Measurements from ENCODE around the gene LSM11.

The LSM11 gene

GRCh38 chr5:157734436-157734835 is 9.1 kb upstream of the LSM11 start:
- no peak for DNase-seq (ENCODE audit: low read depth in 2 of 2)

GRCh38 chr5:157735991-157736390 is 7.5 kb upstream of the LSM11 start:
- DNase-seq (ENCODE audit: low read depth in 2 of 2): no peak

DNA sequence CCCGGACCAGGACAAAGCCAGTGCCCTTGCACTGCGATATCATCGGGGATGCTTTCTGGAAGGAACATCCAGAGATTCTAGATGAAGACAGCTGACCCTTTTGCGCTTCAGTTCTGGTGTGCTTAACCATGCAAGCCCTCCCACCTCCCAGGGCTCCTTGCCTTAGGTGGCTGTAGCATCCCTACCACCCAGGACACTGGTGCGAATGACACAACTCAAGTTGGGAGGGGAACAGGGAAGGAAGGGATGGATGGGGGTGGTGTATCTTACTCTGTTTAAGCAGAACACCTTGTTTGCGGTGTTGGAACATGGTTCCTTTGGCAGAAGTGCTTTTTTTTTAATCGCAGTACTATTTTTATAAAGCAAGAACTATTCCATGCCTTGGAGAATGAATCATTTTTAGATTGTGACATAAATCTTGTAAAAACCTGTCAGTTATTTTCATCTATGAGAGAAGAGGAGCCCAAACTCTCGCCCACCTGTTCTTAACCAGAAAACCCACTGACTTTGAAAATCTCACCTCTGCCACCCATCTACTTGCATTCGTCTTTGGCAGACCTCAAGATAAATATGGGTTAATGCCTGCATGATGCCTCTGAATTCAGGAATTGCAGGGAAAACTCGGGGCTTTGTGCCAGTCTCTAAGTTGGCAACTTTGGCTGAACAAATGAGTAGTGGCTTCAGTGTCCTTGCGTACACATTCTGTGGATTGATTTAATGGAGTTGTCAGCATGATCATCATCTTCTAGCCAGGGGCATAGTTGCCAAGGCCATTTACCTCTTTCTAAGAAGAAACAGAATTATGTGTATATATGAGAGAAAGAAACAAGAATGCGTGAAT is 3.9 kb upstream of the LSM11 start:
- DNase-seq (ENCODE audit: low read depth in 2 of 2): no peak

DNA sequence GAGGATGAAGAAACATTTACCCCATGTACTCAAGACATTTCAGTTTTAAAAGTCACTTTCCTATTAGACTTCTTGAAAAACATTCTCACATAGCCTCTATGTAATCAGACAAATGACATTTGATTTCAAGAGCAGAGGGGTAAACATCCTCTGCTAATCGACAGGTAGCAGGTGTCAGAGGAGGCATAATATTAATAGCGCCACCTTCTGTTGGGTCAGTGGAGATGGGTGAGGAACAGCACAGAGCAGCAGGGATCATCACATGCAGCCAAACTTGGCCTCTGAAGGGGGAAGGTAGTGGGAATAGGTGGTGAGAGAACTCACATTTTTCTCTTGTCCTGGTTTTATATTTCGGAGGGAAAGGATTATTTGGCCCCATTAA is 3.3 kb upstream of the LSM11 start:
- no peak for DNase-seq (ENCODE audit: low read depth in 2 of 2)

GRCh38 chr5:157741131-157741530 is 2.4 kb upstream of the LSM11 start:
- no peak for DNase-seq (ENCODE audit: low read depth in 2 of 2)

GRCh38 chr5:157744051-157745011 is 819 bp downstream of the LSM11 start:
- no peak for DNase-seq (ENCODE audit: low read depth in 2 of 2)

DNA sequence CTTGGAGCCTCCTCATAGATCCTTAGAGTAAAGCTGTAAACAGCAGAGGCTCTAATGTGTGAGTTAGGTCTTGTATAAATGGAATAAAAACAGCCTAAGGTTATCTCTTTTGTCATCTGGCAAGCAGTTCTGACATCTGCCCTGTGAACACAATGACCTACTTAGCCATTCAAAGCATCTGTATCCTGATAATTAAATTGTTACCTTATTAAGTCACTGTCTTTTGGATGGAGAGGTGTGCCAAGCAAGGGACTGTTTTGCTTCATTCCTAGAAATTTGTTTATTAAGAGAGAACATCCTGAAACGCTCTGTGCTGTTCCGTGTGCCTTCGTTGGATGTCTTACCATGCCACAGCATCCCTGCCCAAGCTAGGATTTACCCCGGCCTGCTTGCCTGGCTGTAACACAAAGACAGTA is 1.5 kb downstream of the LSM11 start:
- DNase-seq (ENCODE audit: low read depth in 2 of 2): no peak

DNA sequence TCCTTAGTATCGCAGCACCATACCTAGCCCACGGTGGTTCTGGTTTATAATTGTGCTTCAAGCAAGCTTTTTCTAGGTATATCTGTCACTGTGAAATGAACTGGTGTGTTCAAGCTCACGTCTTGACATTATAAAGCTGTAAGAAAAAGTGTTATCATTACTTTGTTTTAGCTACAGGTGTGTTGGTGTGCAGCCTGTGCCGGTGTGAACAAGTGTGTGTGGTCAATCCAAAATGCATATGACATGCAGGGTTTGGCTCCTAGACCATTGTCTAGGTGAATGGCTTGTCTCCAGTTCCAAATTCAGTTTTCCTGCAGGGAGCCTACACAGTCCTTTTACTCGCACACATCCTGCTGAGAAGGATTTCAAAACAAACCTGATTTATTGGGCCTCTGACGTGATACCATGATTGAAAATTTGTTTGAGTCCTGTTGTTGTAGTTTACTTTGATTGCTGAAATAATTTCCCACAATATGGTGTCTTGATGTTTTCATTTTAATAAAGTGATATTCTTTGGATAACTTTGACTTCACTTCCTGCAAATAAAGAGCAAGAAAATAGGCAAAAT is 3.7 kb downstream of the LSM11 start:
- DNase-seq (ENCODE audit: low read depth in 2 of 2): no peak

DNA sequence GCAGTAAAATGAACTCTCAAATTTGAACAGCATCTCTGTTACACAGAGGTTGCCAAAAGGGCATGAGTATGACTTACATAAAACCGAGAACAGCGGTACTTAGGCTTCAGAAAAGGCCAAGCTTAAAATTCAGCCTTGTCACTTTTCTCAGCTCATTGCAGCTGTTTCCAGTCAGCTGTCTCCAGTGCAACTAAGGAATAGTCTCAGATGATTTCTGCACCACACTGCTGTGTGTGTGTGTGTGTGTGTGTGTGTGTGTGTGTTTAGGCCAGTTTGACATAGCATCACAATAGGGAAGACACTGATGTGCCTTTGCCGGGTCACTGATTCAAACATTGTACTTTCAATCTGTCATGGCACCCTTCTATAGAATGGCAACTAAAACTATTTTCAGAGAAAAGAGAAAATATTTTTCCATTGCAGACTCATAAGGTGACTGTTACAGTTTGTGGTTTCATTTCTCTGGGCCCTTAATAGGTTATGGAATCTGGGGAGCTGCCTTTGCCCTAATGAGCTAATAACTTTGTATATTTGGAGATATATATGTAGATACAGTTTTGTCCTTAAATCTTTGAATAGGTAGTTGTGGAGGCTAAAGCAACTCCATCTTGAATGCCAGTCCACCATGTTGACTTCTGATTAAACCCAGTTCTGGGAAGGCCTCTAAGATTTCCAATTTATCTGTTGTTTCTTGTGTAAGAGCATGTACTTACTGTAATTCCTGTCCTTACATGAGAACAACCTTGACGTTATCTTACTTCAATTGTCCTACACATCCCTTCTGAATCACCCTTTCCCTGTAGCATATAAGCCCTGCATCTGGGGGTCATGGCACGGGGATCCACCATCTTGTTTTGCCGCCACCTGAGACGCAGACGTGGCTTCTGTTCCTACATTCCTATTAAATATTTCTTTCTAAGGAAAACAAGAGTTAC is 4.5 kb downstream of the LSM11 start:
- DNase-seq (ENCODE audit: low read depth in 2 of 2): no peak

DNA sequence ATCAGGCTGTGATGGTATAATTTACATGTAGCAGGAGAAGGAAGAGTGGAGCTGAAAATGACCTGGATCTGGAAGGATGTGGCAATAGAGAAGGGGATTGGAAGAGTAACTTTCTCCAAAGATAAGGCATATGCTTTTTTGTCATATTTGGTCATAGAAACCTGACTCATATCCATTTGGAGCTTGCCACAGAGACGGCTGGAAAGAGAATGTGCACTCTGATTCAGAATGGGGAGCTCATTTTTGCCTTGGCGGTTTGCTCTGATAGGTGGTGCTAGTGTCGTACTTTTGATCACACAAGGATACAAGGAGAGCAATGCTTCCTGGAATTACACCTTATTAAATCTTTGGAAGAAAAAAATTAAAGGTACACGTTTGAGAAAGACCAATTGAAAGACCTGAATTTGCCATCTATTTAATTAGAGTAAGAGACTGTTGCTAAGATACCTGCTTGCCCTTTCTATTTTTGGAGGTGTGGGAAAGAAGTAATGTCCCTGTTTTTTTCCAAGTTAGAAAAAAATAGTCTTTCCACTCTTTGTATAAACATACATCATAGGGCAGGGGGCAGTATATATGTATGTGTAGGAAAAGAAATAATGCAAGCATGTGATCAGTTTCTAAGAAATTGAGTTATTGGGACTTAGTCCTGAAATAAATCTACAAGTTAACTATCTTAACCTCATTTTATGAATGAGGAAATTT is 5.4 kb downstream of the LSM11 start:
- DNase-seq (ENCODE audit: low read depth in 2 of 2): peak in 1 of 2 donors; percentile 13

- no peak for DNase-seq (ENCODE audit: low read depth in 2 of 2)
These were observed 5.9 kb downstream of the LSM11 start for GRCh38 chr5:157749462-157749799.

GRCh38 chr5:157750320-157750719 is 6.8 kb downstream of the LSM11 start:
- no peak for DNase-seq (ENCODE audit: low read depth in 2 of 2)

GRCh38 chr5:157756122-157756521 is 12.6 kb downstream of the LSM11 start:
- no peak for DNase-seq (ENCODE audit: low read depth in 2 of 2)

DNA sequence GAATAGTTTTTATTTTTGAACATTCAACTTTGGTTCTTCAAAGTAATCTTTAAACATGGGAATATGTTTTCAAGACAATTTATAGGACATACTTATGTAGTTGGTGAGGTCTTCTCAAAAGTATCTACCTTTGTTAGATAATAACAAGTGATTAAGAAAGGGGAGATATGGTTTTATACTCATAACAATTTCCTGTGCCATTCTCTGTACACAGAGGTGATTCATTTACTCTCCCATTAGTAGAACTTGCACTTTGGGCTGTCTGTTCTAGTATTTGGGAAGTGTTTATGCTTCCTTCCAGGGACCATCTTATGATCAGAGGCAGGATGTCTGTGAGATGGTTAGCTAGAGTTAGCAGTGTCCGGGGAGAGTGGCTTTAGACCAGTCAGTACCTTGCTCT is 15.2 kb downstream of the LSM11 start:
- no peak for DNase-seq (ENCODE audit: low read depth in 2 of 2)

- no peak for DNase-seq (ENCODE audit: low read depth in 2 of 2)
These were observed 18.4 kb downstream of the LSM11 start for GRCh38 chr5:157761690-157762621.

- DNase-seq (ENCODE audit: low read depth in 2 of 2): no peak
These were observed 21.0 kb downstream of the LSM11 start for GRCh38 chr5:157764531-157764930.

DNA sequence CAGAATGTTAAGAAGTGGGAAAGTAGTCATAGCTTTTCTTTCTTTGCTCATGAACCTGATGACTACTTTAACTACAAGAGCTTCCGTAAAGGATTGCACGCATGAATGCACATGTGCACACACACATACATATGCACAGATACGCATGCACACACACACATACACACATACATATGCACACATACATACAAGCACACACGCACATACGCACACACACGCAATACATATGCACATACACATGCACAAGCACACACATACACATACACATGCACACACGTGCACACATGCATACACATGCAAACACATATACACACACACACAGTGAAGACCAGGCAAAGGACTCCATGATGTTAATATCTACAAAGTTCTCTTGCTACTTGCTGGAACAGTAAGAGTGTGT is 22.9 kb downstream of the LSM11 start:
- DNase-seq (ENCODE audit: low read depth in 2 of 2): no peak

- DNase-seq (ENCODE audit: low read depth in 2 of 2): no peak
These were observed 23.4 kb downstream of the LSM11 start for GRCh38 chr5:157766902-157767301.

DNA sequence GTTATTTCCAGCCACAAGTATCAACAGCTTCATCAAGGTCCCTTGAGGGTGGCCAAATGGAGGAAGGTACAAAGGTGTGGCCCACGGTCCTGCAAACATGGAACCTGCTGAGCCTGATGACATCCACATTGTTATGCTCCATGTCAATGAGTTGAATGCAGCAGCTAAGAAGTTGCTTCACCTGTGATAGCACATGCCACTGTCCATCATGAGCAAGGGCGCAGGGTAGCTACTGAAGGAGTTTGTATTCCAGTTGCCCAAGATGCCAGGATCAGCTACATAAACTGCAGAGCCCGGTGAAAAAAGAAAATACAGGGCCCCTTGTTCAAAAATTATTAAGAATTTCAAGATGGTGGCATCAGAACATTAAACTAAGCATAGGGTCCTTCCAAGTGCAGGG is 24.2 kb downstream of the LSM11 start:
- no peak for DNase-seq (ENCODE audit: low read depth in 2 of 2)

DNA sequence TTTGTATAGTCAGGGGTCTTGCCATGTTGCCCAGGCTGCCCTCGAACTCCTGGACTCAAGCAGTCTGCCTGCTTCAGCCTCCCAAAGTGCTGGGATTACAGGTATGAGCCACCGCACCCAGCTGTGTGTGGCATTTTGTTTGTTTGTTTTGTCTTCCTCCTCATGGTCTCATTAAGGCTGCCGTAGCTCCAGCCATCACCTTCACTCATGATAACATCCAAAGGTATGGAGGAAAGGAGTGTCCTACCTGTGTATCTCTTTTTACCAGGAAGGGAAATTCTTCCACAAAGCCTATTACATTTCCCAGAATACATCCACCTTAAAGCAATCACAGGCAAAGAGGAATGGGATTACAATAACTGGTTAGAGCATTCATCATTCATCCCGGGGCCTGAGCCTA is 27.2 kb downstream of the LSM11 start:
- no peak for DNase-seq (ENCODE audit: low read depth in 2 of 2)

All from stimulated activated CD4-positive, alpha-beta T cell treated with anti-CD3 and anti-CD28 coated beads, Interleukin-4, amount 100 ng/mL, for 48 hours (primary cell).